HL-60/S4 treated with phorbol 12-myristate 13-acetate at 8.2 ng/mL for 4 days and 3 days (cell line): ENCODE measurements around the gene CLEC4C.
"Not testable (repeated sequence)": the region's sequence is repeated elsewhere in the genome, so short reads cannot be mapped to it uniquely, and the experiment has no call there.

ENCODE experiments used
- in situ Hi-C: fragments of 300-500 bp; cut with MboI; formaldehyde crosslinking; loops from 2 replicates; pipeline ENCODE4 v1.15.0; 2022; ENCODE audit warnings: low sequenced_read_pairs

CLEC4C gene

GRCh38 chr12:7747246-7747645 is at the start of gene CLEC4C:
Gene CLEC4C (minus strand): TSS chr12:7747375. CDS start chr12:7747348, 27 bp downstream.
- in situ Hi-C loops, result no loop called here

GRCh38 chr12:7793211-7793610 is 46.0 kb upstream of the CLEC4C start:
- in situ Hi-C loops, result no loop called here

GRCh38 chr12:7788884-7789528 is 41.8 kb upstream of the CLEC4C start, which contains the start of gene NANOG:
Gene NANOG (plus strand): TSS chr12:7789402. CDS start chr12:7789615, 213 bp downstream.
- in situ Hi-C loops, result not testable (repeated sequence)

DNA sequence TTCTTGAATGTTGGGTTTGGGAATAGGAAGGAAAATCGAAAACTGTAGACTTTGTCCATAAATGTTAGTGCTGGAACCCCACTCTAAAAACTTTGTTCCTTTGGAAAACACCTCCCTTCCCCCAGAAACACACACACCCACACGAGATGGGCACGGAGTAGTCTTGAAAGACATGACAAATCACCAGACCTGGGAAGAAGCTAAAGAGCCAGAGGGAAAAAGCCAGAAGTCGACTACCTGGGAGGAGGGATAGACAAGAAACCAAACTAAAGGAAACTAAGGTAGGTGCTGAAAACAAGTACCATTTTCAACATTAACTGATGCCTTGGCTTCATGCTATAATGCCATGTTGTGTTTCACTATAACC is 41.1 kb upstream of the CLEC4C start:
- in situ Hi-C loops, result no loop called here

GRCh38 chr12:7787574-7788293 is 40.6 kb upstream of the CLEC4C start:
- in situ Hi-C loops, result no loop called here

- in situ Hi-C loops, result no loop called here
These were observed 37.5 kb upstream of the CLEC4C start for GRCh38 chr12:7784701-7785100.

- in situ Hi-C loops, result not testable (repeated sequence)
These were observed 36.3 kb upstream of the CLEC4C start for GRCh38 chr12:7783433-7783832.

GRCh38 chr12:7782055-7782454 is 34.9 kb upstream of the CLEC4C start:
- in situ Hi-C loops, result no loop called here

DNA sequence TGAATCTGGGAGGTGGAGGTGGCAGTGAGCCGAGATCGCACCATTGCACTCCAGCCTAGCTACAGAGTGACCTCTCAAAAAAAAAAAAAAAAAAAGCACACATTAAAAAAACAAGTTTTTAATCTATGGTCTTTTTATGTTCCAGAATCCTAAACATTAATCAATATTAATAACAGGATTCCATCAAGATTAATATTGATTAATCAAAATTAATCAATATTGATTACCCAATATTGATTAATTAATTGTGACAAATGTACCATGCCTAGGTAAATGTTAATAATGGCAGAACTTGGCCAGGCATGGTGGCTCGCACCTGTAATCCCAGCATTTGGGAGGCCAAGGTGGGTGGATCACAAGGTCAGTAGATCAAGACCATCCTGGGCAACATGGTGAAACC is 34.1 kb upstream of the CLEC4C start:
- in situ Hi-C loops, result no loop called here

DNA sequence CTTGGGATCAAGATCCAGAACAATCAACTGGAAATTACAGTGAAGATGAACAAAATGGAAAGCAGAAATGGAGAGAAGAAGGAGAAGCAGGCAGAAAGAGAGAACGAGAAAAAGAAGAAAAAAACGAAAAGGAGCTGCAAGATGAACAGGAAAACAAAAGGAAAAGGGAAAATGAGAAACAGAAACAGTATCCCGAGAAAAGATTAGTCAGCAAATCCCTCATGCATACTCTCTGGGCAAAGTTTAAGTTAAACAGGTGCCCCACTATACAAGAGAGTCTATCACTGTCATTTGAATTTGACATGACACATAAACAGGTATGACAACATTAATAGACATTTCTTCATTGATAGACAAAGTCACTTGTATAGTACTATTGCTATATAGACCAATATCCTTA is 22.8 kb upstream of the CLEC4C start:
- in situ Hi-C loops, result no loop called here

DNA sequence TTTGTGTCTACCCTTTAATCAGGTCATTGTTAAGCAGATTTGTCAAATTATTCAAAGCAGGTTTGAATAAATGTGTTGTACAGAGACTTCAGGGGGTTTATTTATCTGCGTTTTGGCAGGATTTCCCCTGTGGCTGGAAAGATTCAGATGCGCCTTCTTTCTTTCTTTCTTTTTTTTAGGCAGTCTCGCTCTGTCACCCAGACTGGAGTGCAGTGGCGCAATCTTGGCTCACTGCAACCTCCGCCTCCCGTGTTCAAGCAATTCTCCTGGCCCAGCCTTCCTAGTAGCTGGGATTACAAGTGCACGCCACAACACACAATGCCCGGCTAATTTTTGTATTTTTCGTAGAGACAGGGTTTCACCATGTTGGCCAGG is 11.6 kb upstream of the CLEC4C start:
- in situ Hi-C loops, result no loop called here

DNA sequence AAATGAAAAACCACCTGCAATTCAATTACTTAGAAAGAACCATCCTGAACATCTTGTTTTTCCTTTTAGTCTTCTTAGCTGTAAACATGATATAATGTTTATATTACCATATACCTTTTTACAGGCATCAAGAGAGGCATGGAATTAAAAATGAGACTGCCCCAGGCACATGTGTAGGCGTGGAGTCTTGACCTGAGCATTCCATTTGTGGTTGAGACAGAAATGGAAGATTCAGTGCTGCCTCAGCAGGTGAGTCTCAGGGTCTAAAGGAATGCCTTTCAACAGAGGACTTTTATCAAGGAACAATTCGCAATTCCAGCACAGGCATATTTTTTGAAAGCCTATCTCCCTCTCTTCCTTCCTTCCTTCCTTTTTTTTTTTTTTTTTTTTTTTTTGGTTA is 9.8 kb upstream of the CLEC4C start:
- in situ Hi-C loops, result no loop called here

- in situ Hi-C loops, result not testable (repeated sequence)
These were observed 8.5 kb upstream of the CLEC4C start for GRCh38 chr12:7755668-7756067.

- in situ Hi-C loops, result not testable (repeated sequence)
These were observed 5.1 kb upstream of the CLEC4C start for GRCh38 chr12:7751941-7752922.

DNA sequence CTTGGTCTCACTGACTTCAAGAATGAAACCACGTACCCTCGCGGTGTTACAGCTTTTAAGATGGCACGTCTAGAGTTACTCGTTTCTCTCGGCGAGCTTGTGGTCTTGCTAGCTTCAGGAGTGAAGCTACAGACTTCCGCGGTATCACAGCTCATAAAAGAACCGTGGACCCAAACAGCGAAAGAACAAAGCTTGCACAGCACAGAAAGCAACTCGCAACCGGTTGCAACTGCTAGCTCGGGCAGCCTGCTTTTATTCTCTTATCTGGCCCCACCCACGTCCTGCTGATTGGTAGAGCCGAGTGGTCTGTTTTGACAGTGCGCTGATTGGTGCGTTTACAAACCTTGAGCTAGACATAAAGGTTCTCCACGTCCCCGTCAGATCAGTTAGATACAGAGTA is 4.2 kb upstream of the CLEC4C start:
- in situ Hi-C loops, result no loop called here

- in situ Hi-C loops, result no loop called here
These were observed 3.2 kb upstream of the CLEC4C start for GRCh38 chr12:7750350-7750749.

- in situ Hi-C loops, result no loop called here
These were observed 2.3 kb upstream of the CLEC4C start for GRCh38 chr12:7749442-7749841.

GRCh38 chr12:7748852-7749251 is 1.7 kb upstream of the CLEC4C start:
- in situ Hi-C loops, result no loop called here

- in situ Hi-C loops, result no loop called here
These were observed 14.2 kb downstream of the CLEC4C start for GRCh38 chr12:7732993-7733392.

DNA sequence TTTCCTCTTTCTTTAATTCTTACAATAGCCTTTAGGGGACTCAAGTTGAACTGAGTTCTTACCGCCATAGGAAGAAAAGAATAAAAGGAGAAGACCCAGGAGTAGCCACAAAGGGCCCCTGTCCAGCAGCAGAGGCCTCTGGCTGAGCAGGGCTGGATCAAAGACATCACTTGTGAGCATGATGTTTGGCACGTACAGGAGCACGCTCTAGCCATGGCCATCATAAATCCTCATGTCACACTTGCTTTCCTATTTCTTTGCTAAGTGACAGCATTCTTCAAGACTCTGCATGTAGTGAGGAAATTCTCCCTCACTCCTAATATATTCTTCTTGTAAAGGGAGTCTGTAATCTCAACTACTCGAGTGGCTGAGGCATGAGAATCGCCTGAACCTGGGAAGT is 15.7 kb downstream of the CLEC4C start:
- in situ Hi-C loops, result no loop called here

DNA sequence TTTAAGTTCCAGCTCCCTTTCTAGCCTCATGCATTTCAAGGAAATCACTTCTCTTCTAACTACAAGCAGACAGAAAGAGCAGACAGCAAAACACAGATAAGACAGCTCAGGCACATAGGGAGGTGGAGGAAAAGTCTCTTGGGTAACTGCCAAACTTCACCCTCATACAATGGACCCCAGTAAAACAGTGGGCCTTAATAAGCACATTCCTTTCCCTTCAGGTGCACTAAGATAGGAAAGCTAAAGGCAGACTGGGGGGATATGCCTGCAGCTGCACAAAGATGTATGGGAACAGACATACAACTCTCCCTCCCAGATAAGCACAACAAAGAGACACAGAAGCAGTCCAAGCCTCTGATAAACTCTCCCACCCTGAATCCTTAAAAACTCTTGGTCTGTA is 16.2 kb downstream of the CLEC4C start:
- in situ Hi-C loops, result not testable (repeated sequence)
